HFFc6 (cell line): Measurements from ENCODE around the gene C19orf73. TPM values are rescaled to one million over a fixed set of nuclear protein-coding genes. Genes with fewer than 3 reads are reported as not detected.

Experiments used
- DNase-seq: peaks from one replicate; pipeline ENCODE4 v3.0.0-alpha.2; 2018
- H3K27ac Mint-ChIP-seq: 2 replicates; pipeline ENCODE4 v1.8.0; 2020; ENCODE audit warnings: mild to moderate bottlenecking, mixed read lengths
- H3K27me3 Mint-ChIP-seq: 2 replicates; pipeline ENCODE4 v1.8.0; 2021; ENCODE audit warnings: mild to moderate bottlenecking, moderate library complexity, mixed read lengths; ENCODE audit not compliant: insufficient read depth
- H3K36me3 Mint-ChIP-seq: 2 replicates; pipeline ENCODE4 v1.8.0; 2021; ENCODE audit warnings: low read depth, mixed read lengths
- H3K4me1 Mint-ChIP-seq: 2 replicates; pipeline ENCODE4 v1.8.0; 2020; ENCODE audit warnings: low read depth, mixed read lengths
- H3K4me3 Mint-ChIP-seq: 2 replicates; pipeline ENCODE4 v1.8.0; 2020; ENCODE audit warnings: mild to moderate bottlenecking, moderate library complexity, mixed read lengths
- H3K9me3 Mint-ChIP-seq: 2 replicates; pipeline ENCODE4 v1.8.0; 2020; ENCODE audit warnings: mild to moderate bottlenecking, mixed read lengths
- CTCF ChIP-seq: fragments of 200-600 bp; sonication (generic); IDR thresholded peaks from 2 replicates; pipeline ENCODE4 v1.5.0; 2021; ENCODE audit warnings: antibody characterized with exemption, mild to moderate bottlenecking
- total RNA-seq, 6 experiments: library from RNA; stranded (reverse); fragmentation: NEBNext Ultra II Directional; extraction: Animal tissue kit (Norgen Biotek cat#: 25700); gene quantifications; 2 replicates in 1 of 6; 3 replicates in 5 of 6; pipeline ENCODE4 v1.2.3, GENCODE V29; 2021

Gene C19orf73
- total RNA-seq, 6 experiments from 2014 or later = 0.60 to 1.1 (median 0.71) TPM

GRCh38 chr19:49094505-49095482 lies 24.1 kb downstream of the C19orf73 start:
- H3K9me3 Mint-ChIP-seq = no peaks in the 10 kb centered on the region
- TF ChIP-seq CTCF = no peak
- DNase-seq = no peak
- no peak overlapping the region for H3K4me3 Mint-ChIP-seq
- peaks cover 41% of the 10 kb centered on the region for H3K36me3 Mint-ChIP-seq
- H3K4me1 Mint-ChIP-seq = peaks cover 8% of the 10 kb centered on the region
- peaks cover 4% of the 10 kb centered on the region; the same call in 1 of the 2 replicates for H3K27me3 Mint-ChIP-seq
- H3K27ac Mint-ChIP-seq = 0 out of 2 replicates have a peak overlapping the region, but pooled peaks have one; percentile 19

GRCh38 chr19:49092686-49093085 lies 26.3 kb downstream of the C19orf73 start:
- peaks cover 32% of the 10 kb centered on the region for H3K36me3 Mint-ChIP-seq
- no peak overlapping the region for H3K27ac Mint-ChIP-seq
- DNase-seq = no peak
- peaks cover 13% of the 10 kb centered on the region for H3K4me1 Mint-ChIP-seq
- no peaks in the 10 kb centered on the region for H3K9me3 Mint-ChIP-seq
- peaks cover 1% of the 10 kb centered on the region; the same call in 1 of the 2 replicates for H3K27me3 Mint-ChIP-seq
- H3K4me3 Mint-ChIP-seq = no peak overlapping the region
- no peak for TF ChIP-seq CTCF

GRCh38 chr19:49091391-49092038 lies 27.4 kb downstream of the C19orf73 start:
- TF ChIP-seq CTCF = no peak
- no peak overlapping the region for H3K4me3 Mint-ChIP-seq
- no peak overlapping the region for H3K27ac Mint-ChIP-seq
- H3K27me3 Mint-ChIP-seq = peaks cover 1% of the 10 kb centered on the region; the same call in 1 of the 2 replicates
- DNase-seq = no peak
- no peaks in the 10 kb centered on the region for H3K9me3 Mint-ChIP-seq
- peaks cover 15% of the 10 kb centered on the region for H3K4me1 Mint-ChIP-seq
- peaks cover 37% of the 10 kb centered on the region for H3K36me3 Mint-ChIP-seq

GRCh38 chr19:49086296-49086695 lies 32.6 kb downstream of the C19orf73 start:
- no peak for DNase-seq
- peak overlapping the region; percentile 94 for H3K27ac Mint-ChIP-seq
- H3K36me3 Mint-ChIP-seq = peaks cover 28% of the 10 kb centered on the region
- H3K27me3 Mint-ChIP-seq = peaks cover 3% of the 10 kb centered on the region
- peaks cover 29% of the 10 kb centered on the region for H3K4me1 Mint-ChIP-seq
- peak overlapping the region; percentile 96 for H3K4me3 Mint-ChIP-seq
- H3K9me3 Mint-ChIP-seq = no peaks in the 10 kb centered on the region
- TF ChIP-seq CTCF = no peak

- DNase-seq = no peak
Measured at GRCh38 chr19:49085868-49086232, 33.1 kb downstream of the C19orf73 start.

More at GRCh38 chr19:49085868-49086232, 33.1 kb downstream of the C19orf73 start:
- Mint-ChIP-seq H3K27me3 (peaks cover 2% of the 10 kb centered on the region), H3K36me3 (peaks cover 26% of the 10 kb centered on the region), H3K27ac (peak overlapping the region; percentile 94), H3K4me1 (peaks cover 29% of the 10 kb centered on the region), H3K4me3 (peak overlapping the region; percentile 96), H3K9me3 (no peaks in the 10 kb centered on the region)
- TF ChIP-seq CTCF = no peak
